ENCODE measurements around the gene PLCH1. TPM values are rescaled to one million over a fixed set of nuclear protein-coding genes. Genes with fewer than 3 reads are reported as not detected.
A peak's percentile ranks its signal among the peaks of the same experiment; 100 is the strongest.

PLCH1 gene
- total RNA-seq, 1 donor from 2014 or later: 3.1 TPM

DNA sequence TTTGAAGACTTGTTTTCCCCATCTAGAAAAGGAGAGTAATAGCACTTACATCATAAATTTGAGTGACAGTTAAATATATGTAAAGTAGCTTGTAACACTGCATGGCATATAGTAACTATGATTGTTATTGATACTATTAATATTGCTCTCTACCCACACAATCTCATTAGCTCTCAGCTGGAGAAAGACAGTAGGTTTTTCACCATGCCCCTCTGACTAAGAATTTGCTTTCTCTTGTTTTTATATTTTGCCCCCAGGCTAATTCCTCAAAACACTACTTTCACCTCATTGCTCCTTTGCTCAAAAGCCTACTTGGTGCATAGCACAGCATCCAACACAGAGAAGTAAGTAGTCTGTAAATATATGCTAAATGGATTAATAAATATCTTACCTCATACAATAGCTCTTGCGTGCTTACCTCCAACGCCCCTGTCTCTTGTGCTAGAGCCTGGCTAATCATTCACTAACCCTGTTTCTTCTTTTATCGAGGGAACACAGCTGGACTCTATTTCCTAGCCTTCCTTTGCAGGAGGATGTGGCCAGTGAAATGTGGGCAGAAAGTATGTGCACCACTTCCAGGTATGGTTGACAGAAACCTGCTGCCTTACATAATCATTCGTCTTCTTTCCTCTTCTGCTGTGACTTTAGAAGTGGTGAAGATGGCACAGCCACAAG lies 190.0 kb downstream of the PLCH1 start:
- peak; percentile 72 for DNase-seq (ENCODE audit: low read depth)

DNA sequence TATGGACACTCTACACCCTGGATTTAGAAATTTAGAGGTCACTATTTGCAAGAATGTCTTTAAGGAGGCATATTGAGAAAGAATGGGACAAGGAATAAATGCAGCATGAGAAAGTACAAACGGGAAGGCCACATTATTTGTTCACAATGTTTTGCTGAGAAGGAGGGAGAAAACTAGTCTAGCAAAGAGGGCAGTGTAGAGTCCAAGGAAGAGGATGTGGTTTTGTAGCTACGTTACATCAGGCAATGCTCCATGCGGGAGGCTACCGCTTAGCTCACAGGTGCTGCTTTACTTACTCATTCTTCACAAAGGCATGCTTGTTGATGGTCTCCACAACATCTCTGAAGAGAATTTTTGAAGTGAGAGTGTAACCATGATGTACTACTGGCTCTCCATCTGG lies 191.1 kb downstream of the PLCH1 start:
- no peak overlapping the region for H3K4me3 ChIP-seq (ENCODE audit: low read depth, low read length)
- DNase-seq (ENCODE audit: low read depth): peak; percentile 56
- TF ChIP-seq, protein P1, sequence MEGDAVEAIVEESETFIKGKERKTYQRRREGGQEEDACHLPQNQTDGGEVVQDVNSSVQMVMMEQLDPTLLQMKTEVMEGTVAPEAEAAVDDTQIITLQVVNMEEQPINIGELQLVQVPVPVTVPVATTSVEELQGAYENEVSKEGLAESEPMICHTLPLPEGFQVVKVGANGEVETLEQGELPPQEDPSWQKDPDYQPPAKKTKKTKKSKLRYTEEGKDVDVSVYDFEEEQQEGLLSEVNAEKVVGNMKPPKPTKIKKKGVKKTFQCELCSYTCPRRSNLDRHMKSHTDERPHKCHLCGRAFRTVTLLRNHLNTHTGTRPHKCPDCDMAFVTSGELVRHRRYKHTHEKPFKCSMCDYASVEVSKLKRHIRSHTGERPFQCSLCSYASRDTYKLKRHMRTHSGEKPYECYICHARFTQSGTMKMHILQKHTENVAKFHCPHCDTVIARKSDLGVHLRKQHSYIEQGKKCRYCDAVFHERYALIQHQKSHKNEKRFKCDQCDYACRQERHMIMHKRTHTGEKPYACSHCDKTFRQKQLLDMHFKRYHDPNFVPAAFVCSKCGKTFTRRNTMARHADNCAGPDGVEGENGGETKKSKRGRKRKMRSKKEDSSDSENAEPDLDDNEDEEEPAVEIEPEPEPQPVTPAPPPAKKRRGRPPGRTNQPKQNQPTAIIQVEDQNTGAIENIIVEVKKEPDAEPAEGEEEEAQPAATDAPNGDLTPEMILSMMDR (conservative IDR thresholded peaks at IDR 0.05; ENCODE audit: low read depth, low read length): peak; percentile 31

More for the DNA sequence above, 190.0 kb downstream of the PLCH1 start:
- TF ChIP-seq, protein P1 (conservative IDR thresholded peaks at IDR 0.05; ENCODE audit: low read depth, low read length): no peak
- no peak overlapping the region for H3K4me3 ChIP-seq (ENCODE audit: low read depth, low read length)

DNA sequence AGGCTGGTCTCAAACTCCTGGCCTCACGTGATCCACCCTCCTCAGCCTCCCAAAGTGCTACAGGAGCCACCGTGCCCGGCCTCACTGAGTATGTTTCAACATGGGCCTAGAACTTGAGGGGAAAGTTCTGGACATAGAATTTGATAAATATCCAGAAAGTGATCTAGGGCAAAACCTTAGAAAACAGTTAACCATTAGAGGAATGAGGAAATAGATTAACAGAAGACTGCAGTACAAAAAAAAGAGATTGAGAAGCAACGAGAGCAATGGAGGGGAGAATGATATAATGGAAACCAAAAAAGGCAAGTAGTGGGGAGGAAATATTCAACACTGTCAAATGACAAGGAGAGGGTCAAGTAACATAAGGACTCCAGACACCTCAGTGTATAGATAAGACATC lies 191.5 kb downstream of the PLCH1 start:
- TF ChIP-seq, protein P1 (conservative IDR thresholded peaks at IDR 0.05; ENCODE audit: low read depth, low read length): no peak
- H3K4me3 ChIP-seq (ENCODE audit: low read depth, low read length): no peak overlapping the region
- no peak for DNase-seq (ENCODE audit: low read depth)

DNA sequence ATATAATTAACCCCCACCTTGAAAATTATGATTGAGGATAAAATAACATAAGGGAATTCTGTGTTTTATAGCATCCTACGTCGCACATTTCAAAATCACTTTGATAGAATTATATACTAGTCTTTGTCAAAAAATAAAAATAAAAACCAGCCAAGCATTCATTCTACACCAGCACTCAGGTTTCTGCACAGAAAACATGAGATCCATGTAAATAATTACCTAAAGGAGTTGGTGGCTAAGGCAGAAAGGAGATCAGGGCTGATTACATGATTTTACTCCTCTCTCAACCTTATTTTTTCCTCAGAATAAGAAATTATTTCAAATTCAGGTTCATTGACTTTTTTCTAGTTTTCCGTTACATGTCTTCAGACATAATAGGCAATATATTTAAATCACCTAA lies 194.5 kb downstream of the PLCH1 start:
- H3K4me3 ChIP-seq (ENCODE audit: low read depth, low read length): no peak overlapping the region
- TF ChIP-seq, protein P1 (conservative IDR thresholded peaks at IDR 0.05; ENCODE audit: low read depth, low read length): no peak
- no peak for DNase-seq (ENCODE audit: low read depth)

DNA sequence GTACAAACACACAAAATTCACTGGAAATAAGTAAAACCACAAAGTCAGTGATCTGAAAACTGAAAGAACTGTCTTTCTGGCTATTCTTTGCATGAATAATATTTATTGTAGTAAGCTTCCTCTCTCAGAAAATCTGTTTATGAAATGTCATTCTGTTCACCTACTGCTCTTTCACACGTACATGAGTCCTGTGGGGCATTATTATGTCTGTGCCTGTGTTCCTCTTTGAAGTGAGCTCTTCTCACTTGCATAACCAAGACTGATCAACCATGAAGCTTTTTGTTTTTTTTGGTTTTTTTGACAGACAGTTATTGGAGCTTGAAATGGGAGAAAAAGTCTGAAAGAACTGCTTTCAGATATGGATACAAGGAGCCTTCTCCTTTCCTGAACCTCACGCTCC lies 195.8 kb downstream of the PLCH1 start:
- DNase-seq (ENCODE audit: low read depth): no peak
- H3K4me3 ChIP-seq (ENCODE audit: low read depth, low read length): no peak overlapping the region
- TF ChIP-seq, protein P1 (conservative IDR thresholded peaks at IDR 0.05; ENCODE audit: low read depth, low read length): no peak

DNA sequence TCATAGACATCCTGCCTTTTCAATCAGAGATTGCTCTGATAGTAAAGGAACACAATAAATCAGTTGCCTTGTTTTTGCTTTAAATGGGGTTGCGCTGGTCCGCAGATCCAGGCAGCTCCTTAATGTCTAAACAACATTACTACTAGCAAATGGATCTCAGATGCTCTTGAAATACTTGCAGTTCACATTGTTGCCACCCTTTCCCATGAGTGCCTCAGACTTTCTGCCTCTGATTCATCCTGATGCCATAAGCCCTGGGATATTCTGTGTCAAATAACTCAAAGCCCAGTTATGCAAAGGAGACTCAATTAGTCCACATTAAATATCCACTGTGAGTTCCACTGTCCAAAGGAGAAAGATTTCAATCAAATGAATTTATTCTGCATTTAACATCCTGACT lies 196.7 kb downstream of the PLCH1 start:
- peak; percentile 75 for DNase-seq (ENCODE audit: low read depth)
- no peak overlapping the region for H3K4me3 ChIP-seq (ENCODE audit: low read depth, low read length)
- TF ChIP-seq, protein P1 (conservative IDR thresholded peaks at IDR 0.05; ENCODE audit: low read depth, low read length): peak; percentile 43

DNA sequence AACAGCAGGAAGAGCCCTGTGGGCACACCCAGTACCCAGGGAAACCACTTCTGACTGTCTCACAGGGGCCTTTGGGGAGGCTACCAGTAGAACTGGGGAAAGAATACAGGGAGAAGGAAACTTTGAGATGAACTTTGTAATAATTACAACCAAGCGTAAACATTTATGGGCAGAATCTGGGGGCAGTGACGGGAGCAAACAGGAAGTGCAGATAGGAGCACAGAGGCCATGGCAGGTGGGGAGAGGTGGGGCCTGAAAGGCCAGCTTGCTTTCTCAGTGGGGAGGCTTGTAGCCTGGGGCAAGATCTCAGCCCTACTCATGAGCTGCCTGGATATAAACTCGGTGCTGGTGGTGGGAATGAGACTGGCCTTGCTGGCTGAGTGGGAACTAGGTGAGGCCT lies 209.8 kb downstream of the PLCH1 start:
- H3K4me3 ChIP-seq (ENCODE audit: low read depth, low read length): no peak overlapping the region
- TF ChIP-seq, protein P1 (conservative IDR thresholded peaks at IDR 0.05; ENCODE audit: low read depth, low read length): no peak
- no peak for DNase-seq (ENCODE audit: low read depth)
